ENCODE data around the gene EPN1. TPM values are rescaled to one million over a fixed set of nuclear protein-coding genes. Genes with fewer than 3 reads are reported as not detected.

EPN1 gene
- total RNA-seq, 4 donors from 2014 or later = 121 to 242 (median 185) TPM

GRCh38 chr19:55641426-55642152, 33.4 kb upstream of the EPN1 start:
- H3K4me3 ChIP-seq = peak overlapping the region; percentile 89 to 99 (median 92)
- no peaks in the 10 kb centered on the region for H3K36me3 ChIP-seq
- 0 to 2% methylated on average over 15 to 25 of the region's 25 CpGs for WGBS, 2 donors (ENCODE audit: low coverage in 1 of 2)
- in situ Hi-C loops (cut with MboI; ENCODE audit: low pct_ligation_motif_present in 1 of 4, low pct_unique_long_range_greater_than_20kb in 1 of 4, low sequenced_read_pairs in 3 of 4) (no loop called here), intact Hi-C loops (cut with DNase I; ENCODE audit: low total_unique reads) (loop anchor here (2.0 kb wide), 1 partner anchor 61 kb away; the partner anchor contains the start of gene ZNF579)
- H3K4me1 ChIP-seq = peaks cover 16 to 60% (median 39%) of the 10 kb centered on the region in 4 donors
- TF ChIP-seq POLR2A (IDR thresholded peaks at IDR 0.05) (peak; percentile 15), EP300 (IDR thresholded peaks at IDR 0.05; ENCODE audit: low read depth) (no peak)
- DNase-seq = no peak
- no peaks in the 10 kb centered on the region for H3K9me3 ChIP-seq
- H3K27me3 ChIP-seq = no peaks in the 10 kb centered on the region
- H3K27ac ChIP-seq = peak overlapping the region; percentile 93 to 98 (median 95)

GRCh38 chr19:55642153-55643002, 32.6 kb upstream of the EPN1 start:
- WGBS, 2 donors (ENCODE audit: low coverage in 1 of 2) = 0 to 3% methylated on average over 4 to 39 of the region's 65 CpGs
- intact Hi-C loops (cut with DNase I; ENCODE audit: low total_unique reads) = loop anchor here (2.0 kb wide), 1 partner anchor 62 kb away; the partner anchor contains the start of gene ZNF579
- H3K27me3 ChIP-seq = no peaks in the 10 kb centered on the region
- no peaks in the 10 kb centered on the region for H3K9me3 ChIP-seq
- DNase-seq = peak; percentile 51
- peaks cover 20 to 59% (median 40%) of the 10 kb centered on the region in 4 donors for H3K4me1 ChIP-seq
- in situ Hi-C loops (cut with MboI; ENCODE audit: low pct_ligation_motif_present in 1 of 4, low pct_unique_long_range_greater_than_20kb in 1 of 4, low sequenced_read_pairs in 3 of 4) = no loop called here
- no peaks in the 10 kb centered on the region for H3K36me3 ChIP-seq
- H3K4me3 ChIP-seq = peak overlapping the region; percentile 89 to 99 (median 92)
- peak in 2 of 3 donors; percentile 27 to 36 for TF ChIP-seq POLR2AphosphoS5 (IDR thresholded peaks at IDR 0.05)
- TF ChIP-seq POLR2A (IDR thresholded peaks at IDR 0.05) = no peak
- TF ChIP-seq CTCF (IDR thresholded peaks at IDR 0.05) = no peak
- TF ChIP-seq EP300 (IDR thresholded peaks at IDR 0.05; ENCODE audit: low read depth) = no peak
- H3K27ac ChIP-seq = peak overlapping the region; percentile 93 to 98 (median 95)

DNA sequence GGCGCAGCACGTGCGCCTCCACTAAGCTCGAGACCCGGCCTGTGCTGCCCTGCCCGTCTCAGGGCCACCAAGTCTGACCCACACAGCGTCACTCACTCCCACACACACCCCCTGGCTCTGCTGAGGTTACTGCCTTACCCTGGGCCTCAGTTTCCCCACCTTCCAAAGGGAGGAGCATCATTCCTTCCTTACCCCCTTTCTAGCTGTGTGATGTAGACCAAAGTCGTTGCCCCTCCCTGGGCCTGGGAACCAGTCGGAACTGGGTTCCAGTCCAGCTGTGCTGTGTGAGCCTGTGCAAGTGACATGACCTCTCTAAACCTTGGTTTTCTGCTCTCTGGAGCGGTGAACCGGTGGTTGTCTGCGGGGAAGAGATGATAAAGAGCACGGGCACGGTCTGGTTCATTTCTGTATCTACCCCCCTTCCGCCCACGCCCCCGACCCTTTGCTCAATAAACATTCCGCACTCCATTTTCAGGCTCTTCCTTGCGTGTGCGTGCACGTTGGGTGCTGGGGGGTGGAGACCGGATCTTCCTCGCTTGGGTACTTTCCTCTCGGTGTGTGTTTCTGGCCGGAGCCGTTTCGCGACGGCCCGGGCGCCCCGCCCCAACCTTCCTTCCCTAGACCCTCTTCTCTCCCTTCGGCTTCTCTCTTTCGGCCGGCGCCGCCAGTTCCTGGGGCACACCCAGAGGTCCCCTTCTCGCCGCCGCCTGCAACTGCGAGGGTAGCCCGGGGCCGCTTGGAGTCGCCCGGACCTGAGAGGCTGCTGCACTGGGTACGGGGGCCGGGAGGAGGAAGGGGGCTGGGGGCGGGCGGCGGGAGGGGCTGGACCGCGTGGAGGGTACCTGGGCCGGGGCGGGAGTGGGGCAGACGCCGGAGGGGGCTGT, 31.8 kb upstream of the EPN1 start, which contains the start of gene ZNF581:
Gene ZNF581, plus strand, starts transcription at position 647 of the 884 bp plus-strand sequence. CDS start 923 bp downstream, outside the sequence.
- in situ Hi-C loops (cut with MboI; ENCODE audit: low pct_ligation_motif_present in 1 of 4, low pct_unique_long_range_greater_than_20kb in 1 of 4, low sequenced_read_pairs in 3 of 4) = no loop called here
- H3K27ac ChIP-seq = peak within 1 kb of the TSS; percentile 93 to 98 (median 95)
- peak within 1 kb of the TSS; percentile 89 to 99 (median 94) for H3K4me3 ChIP-seq
- TF ChIP-seq EP300 (IDR thresholded peaks at IDR 0.05; ENCODE audit: low read depth) (no peak), POLR2AphosphoS5 (IDR thresholded peaks at IDR 0.05) (peak in 2 of 3 donors; percentile 37 to 58), POLR2A (IDR thresholded peaks at IDR 0.05) (peak; percentile 47)
- H3K27me3 ChIP-seq = no peaks in the 10 kb centered on the region
- peak; percentile 82 for DNase-seq
- intact Hi-C loops (cut with DNase I; ENCODE audit: low total_unique reads) = loop anchor here (2.0 kb wide), 1 partner anchor 62 kb away; the partner anchor contains the start of gene ZNF579
- no peaks in the 10 kb centered on the region for H3K9me3 ChIP-seq
- WGBS, 2 donors (ENCODE audit: low coverage in 1 of 2) = 0 to 2% methylated on average over 3 to 50 of the region's 56 CpGs
- no peaks in the 10 kb centered on the region for H3K36me3 ChIP-seq
- H3K4me1 ChIP-seq = peaks cover 22 to 59% (median 46%) of the 10 kb centered on the region in 4 donors

DNA sequence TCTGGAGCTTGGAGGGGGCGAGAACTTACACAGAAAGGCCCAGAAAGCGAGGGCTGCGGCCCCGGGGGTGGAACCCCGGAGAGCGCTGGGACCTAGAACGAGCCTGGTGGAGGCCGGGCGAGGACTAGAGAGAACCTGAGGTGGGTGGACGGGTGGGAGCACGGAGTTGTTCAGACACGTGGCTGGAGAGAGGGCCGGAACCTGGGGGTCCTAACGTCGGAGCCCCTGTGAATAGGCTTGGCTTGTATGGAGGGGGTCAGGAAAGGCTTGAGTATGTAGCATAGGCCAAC, 31.2 kb upstream of the EPN1 start:
- intact Hi-C loops (cut with DNase I; ENCODE audit: low total_unique reads) = loop anchor here (2.0 kb wide), 1 partner anchor 63 kb away; the partner anchor contains the start of gene ZNF579

More for the DNA sequence above, 31.2 kb upstream of the EPN1 start:
- Histone ChIP-seq H3K36me3 (no peaks in the 10 kb centered on the region), H3K9me3 (no peaks in the 10 kb centered on the region), H3K4me1 (peaks cover 22 to 61% (median 52%) of the 10 kb centered on the region in 4 donors), H3K27ac (peak overlapping the region; percentile 93 to 98 (median 95)), H3K4me3 (peak overlapping the region; percentile 89 to 99 (median 94)), H3K27me3 (no peaks in the 10 kb centered on the region)
- no peak for TF ChIP-seq POLR2AphosphoS5 (IDR thresholded peaks at IDR 0.05)
- TF ChIP-seq CTCF (IDR thresholded peaks at IDR 0.05) = no peak
- no peak for TF ChIP-seq EP300 (IDR thresholded peaks at IDR 0.05; ENCODE audit: low read depth)
- no peak for TF ChIP-seq POLR2A (IDR thresholded peaks at IDR 0.05)
- WGBS, 2 donors (ENCODE audit: low coverage in 1 of 2) = 0% methylated on average over 15 of the region's 15 CpGs; no CpG with 5 or more reads in 1 of the 2 donors
- no peak for DNase-seq
- in situ Hi-C loops (cut with MboI; ENCODE audit: low pct_ligation_motif_present in 1 of 4, low pct_unique_long_range_greater_than_20kb in 1 of 4, low sequenced_read_pairs in 3 of 4) = no loop called here

Data from transverse colon (tissue), 4 donors.